BLaER1 treated with 17β-estradiol and CSF1 and Interleukin-3, amounts not matched to agents 10 nM and 100 nM (cell line): ENCODE measurements around the gene SHROOM3.

Experiments
- H3K27ac ChIP-seq, 11 experiments: shearing (Covaris generic); formaldehyde crosslinking; 2 replicates each; pipeline ENCODE4 v1.8.1; 2022
- H3K27me3 ChIP-seq, 11 experiments: shearing (Covaris generic); formaldehyde crosslinking; 2 replicates each; pipeline ENCODE4 v1.8.1; 2022
- H3K36me3 ChIP-seq, 11 experiments: shearing (Covaris generic); formaldehyde crosslinking; 2 replicates each; pipeline ENCODE4 v1.8.1; 2022
- H3K4me1 ChIP-seq, 10 experiments: shearing (Covaris generic); formaldehyde crosslinking; 2 replicates each; pipeline ENCODE4 v1.8.1; 2022
- H3K4me2 ChIP-seq, 11 experiments: shearing (Covaris generic); formaldehyde crosslinking; 2 replicates each; pipeline ENCODE4 v1.8.1; 2022
- H3K4me3 ChIP-seq, 10 experiments: shearing (Covaris generic); formaldehyde crosslinking; 2 replicates each; pipeline ENCODE4 v1.8.1; 2022
- H3K9ac ChIP-seq, 11 experiments: shearing (Covaris generic); formaldehyde crosslinking; 2 replicates each; pipeline ENCODE4 v1.8.1; 2022
- H3K9me3 ChIP-seq, 11 experiments: shearing (Covaris generic); formaldehyde crosslinking; replicated peaks in 1 of 11; 2 replicates each; pipeline ENCODE4 v1.8.1; 2022
- H4K20me1 ChIP-seq, 11 experiments: shearing (Covaris generic); formaldehyde crosslinking; 2 replicates each; pipeline ENCODE4 v1.8.1; 2022
- Cebpa-rat ChIP-seq, 11 experiments: shearing (Covaris generic); IDR thresholded peaks; 2 replicates each; pipeline ENCODE4 v1.8.1; 2022

Gene SHROOM3

GRCh38 chr4:76536373-76536689 is 101.3 kb downstream of the SHROOM3 start:
- H3K36me3 ChIP-seq = no peaks in the 10 kb centered on the region
- H3K27ac ChIP-seq = no peak overlapping the region
- H3K4me2 ChIP-seq = no peak overlapping the region
- TF ChIP-seq Cebpa-rat (IDR thresholded peaks at IDR 0.05) = no peak
- no peaks in the 10 kb centered on the region for H4K20me1 ChIP-seq
- H3K9ac ChIP-seq = no peak overlapping the region
- no peaks in the 10 kb centered on the region for H3K27me3 ChIP-seq
- no peak overlapping the region for H3K4me3 ChIP-seq
- H3K9me3 ChIP-seq = peaks cover 0 to 14% (median 0%) of the 10 kb centered on the region in 11 experiments; a peak in 7 of 22 replicates
- H3K4me1 ChIP-seq = peaks cover 0 to 14% (median 4%) of the 10 kb centered on the region in 10 experiments; a peak in 7 of 20 replicates

DNA sequence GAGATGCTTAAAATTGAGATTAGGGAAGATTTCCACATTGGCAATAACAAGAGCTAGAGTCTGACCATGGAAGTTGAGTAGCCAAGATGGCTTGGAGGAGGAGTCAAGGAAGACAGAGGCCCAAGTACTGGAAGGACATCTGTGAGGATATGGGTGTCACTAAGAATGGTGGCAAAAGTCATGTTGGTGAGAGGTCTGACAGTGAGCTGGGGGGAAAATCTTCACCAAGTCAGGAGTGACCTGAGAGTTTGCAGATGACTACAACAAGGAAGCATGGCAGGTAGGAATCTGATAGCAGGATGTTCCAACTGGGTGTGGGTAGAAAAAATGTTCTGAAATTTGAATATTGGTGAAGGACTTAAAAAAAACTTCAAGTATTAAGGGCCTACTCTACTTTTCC is 103.3 kb downstream of the SHROOM3 start:
- TF ChIP-seq Cebpa-rat (IDR thresholded peaks at IDR 0.05) = no peak

GRCh38 chr4:76539979-76540378 is 105.0 kb downstream of the SHROOM3 start:
- Histone ChIP-seq H3K9ac (no peak overlapping the region), H3K4me3 (no peak overlapping the region), H3K36me3 (no peaks in the 10 kb centered on the region), H3K4me1 (peaks cover 17 to 45% (median 31%) of the 10 kb centered on the region in 10 experiments), H3K9me3 (peaks cover 11 to 30% (median 19%) of the 10 kb centered on the region in 11 experiments; a peak in 19 of 22 replicates), H3K4me2 (peak overlapping the region in 6 of 11 experiments; percentile 5 to 30 (median 10); a peak in 5 of 22 replicates), H3K27ac (no peak overlapping the region), H3K27me3 (no peaks in the 10 kb centered on the region), H4K20me1 (no peaks in the 10 kb centered on the region)
- TF ChIP-seq Cebpa-rat (IDR thresholded peaks at IDR 0.05) = no peak

More for the DNA sequence above, 103.3 kb downstream of the SHROOM3 start:
- Histone ChIP-seq H3K27ac (no peak overlapping the region), H3K4me2 (no peak overlapping the region), H3K4me3 (no peak overlapping the region), H3K9me3 (peaks cover 11 to 27% (median 17%) of the 10 kb centered on the region in 11 experiments; a peak in 19 of 22 replicates), H4K20me1 (no peaks in the 10 kb centered on the region), H3K9ac (no peak overlapping the region), H3K36me3 (no peaks in the 10 kb centered on the region), H3K27me3 (no peaks in the 10 kb centered on the region), H3K4me1 (peaks cover under 1 to 28% (median 14%) of the 10 kb centered on the region in 10 experiments; a peak in 19 of 20 replicates)

- Histone ChIP-seq H3K4me2 (peak overlapping the region in 4 of 11 experiments; percentile 6 to 30 (median 18); a peak in 4 of 22 replicates), H3K9me3 (peaks cover 11 to 30% (median 19%) of the 10 kb centered on the region in 11 experiments; a peak in 19 of 22 replicates), H3K36me3 (no peaks in the 10 kb centered on the region), H3K4me3 (no peak overlapping the region), H3K27me3 (no peaks in the 10 kb centered on the region), H3K27ac (no peak overlapping the region), H3K9ac (no peak overlapping the region), H4K20me1 (no peaks in the 10 kb centered on the region), H3K4me1 (peaks cover 22 to 47% (median 36%) of the 10 kb centered on the region in 10 experiments)
- no peak for TF ChIP-seq Cebpa-rat (IDR thresholded peaks at IDR 0.05)
Observed at GRCh38 chr4:76540486-76540885, 105.5 kb downstream of the SHROOM3 start.

GRCh38 chr4:76543378-76543777 is 108.3 kb downstream of the SHROOM3 start:
- peak overlapping the region in 9 of 11 experiments; percentile 7 to 81 (median 77); a peak in 13 of 22 replicates for H3K27ac ChIP-seq
- peaks cover 11 to 24% (median 17%) of the 10 kb centered on the region in 11 experiments; a peak in 19 of 22 replicates for H3K9me3 ChIP-seq
- no peak overlapping the region for H3K9ac ChIP-seq
- no peaks in the 10 kb centered on the region for H3K36me3 ChIP-seq
- peak overlapping the region; percentile 45 to 90 (median 82); a peak in 21 of 22 replicates for H3K4me2 ChIP-seq
- peaks cover 43 to 76% (median 65%) of the 10 kb centered on the region in 10 experiments for H3K4me1 ChIP-seq
- no peak overlapping the region; a peak in 1 of 20 replicates for H3K4me3 ChIP-seq
- no peak for TF ChIP-seq Cebpa-rat (IDR thresholded peaks at IDR 0.05)
- H3K27me3 ChIP-seq = no peaks in the 10 kb centered on the region
- no peaks in the 10 kb centered on the region for H4K20me1 ChIP-seq

GRCh38 chr4:76544725-76545124 is 109.7 kb downstream of the SHROOM3 start:
- TF ChIP-seq Cebpa-rat (IDR thresholded peaks at IDR 0.05) = no peak
- Histone ChIP-seq H3K9ac (peak overlapping the region in 7 of 11 experiments; percentile 17 to 71 (median 63); a peak in 12 of 22 replicates), H3K27me3 (no peaks in the 10 kb centered on the region), H3K4me1 (peaks cover 43 to 88% (median 73%) of the 10 kb centered on the region in 10 experiments), H3K4me2 (peak overlapping the region; percentile 32 to 90 (median 82); a peak in 21 of 22 replicates), H3K36me3 (no peaks in the 10 kb centered on the region), H3K4me3 (peak overlapping the region in 6 of 10 experiments; percentile 0 to 42 (median 28); a peak in 6 of 20 replicates), H3K27ac (peak overlapping the region in 9 of 11 experiments; percentile 28 to 81 (median 77); a peak in 17 of 22 replicates), H3K9me3 (peaks cover 11 to 24% (median 17%) of the 10 kb centered on the region in 11 experiments; a peak in 19 of 22 replicates), H4K20me1 (no peaks in the 10 kb centered on the region)

GRCh38 chr4:76545226-76545884 is 110.3 kb downstream of the SHROOM3 start:
- Histone ChIP-seq H3K4me3 (peak overlapping the region in 6 of 10 experiments; percentile 9 to 42 (median 28); a peak in 6 of 20 replicates), H4K20me1 (no peaks in the 10 kb centered on the region), H3K4me2 (peak overlapping the region; percentile 32 to 90 (median 82)), H3K4me1 (peaks cover 43 to 84% (median 70%) of the 10 kb centered on the region in 10 experiments), H3K36me3 (no peaks in the 10 kb centered on the region), H3K27me3 (no peaks in the 10 kb centered on the region), H3K27ac (peak overlapping the region in 9 of 11 experiments; percentile 28 to 81 (median 77); a peak in 17 of 22 replicates), H3K9me3 (peaks cover 11 to 24% (median 17%) of the 10 kb centered on the region in 11 experiments; a peak in 19 of 22 replicates), H3K9ac (peak overlapping the region in 8 of 11 experiments; percentile 22 to 71 (median 62); a peak in 15 of 22 replicates)
- TF ChIP-seq Cebpa-rat (IDR thresholded peaks at IDR 0.05) = no peak

GRCh38 chr4:76546327-76546726 is 111.3 kb downstream of the SHROOM3 start:
- H3K9ac ChIP-seq = peak overlapping the region in 9 of 11 experiments; percentile 13 to 71 (median 62); a peak in 16 of 22 replicates
- peaks cover 43 to 92% (median 71%) of the 10 kb centered on the region in 10 experiments for H3K4me1 ChIP-seq
- no peaks in the 10 kb centered on the region for H3K36me3 ChIP-seq
- H3K4me2 ChIP-seq = peak overlapping the region; percentile 32 to 90 (median 82); a peak in 21 of 22 replicates
- no peak for TF ChIP-seq Cebpa-rat (IDR thresholded peaks at IDR 0.05)
- H3K27me3 ChIP-seq = no peaks in the 10 kb centered on the region
- no peaks in the 10 kb centered on the region for H4K20me1 ChIP-seq
- H3K27ac ChIP-seq = peak overlapping the region in 9 of 11 experiments; percentile 28 to 81 (median 77); a peak in 19 of 22 replicates
- H3K9me3 ChIP-seq = peaks cover 11 to 23% (median 17%) of the 10 kb centered on the region in 11 experiments; a peak in 19 of 22 replicates
- H3K4me3 ChIP-seq = peak overlapping the region in 3 of 10 experiments; percentile 30 to 42 (median 37); a peak in 3 of 20 replicates
